Neural crest cell (in vitro differentiated cells): Measurements from ENCODE around the gene ZDHHC8. TPM values are rescaled to one million over a fixed set of nuclear protein-coding genes. Genes with fewer than 3 reads are reported as not detected.

Experiments
- DNase-seq: peaks from one replicate; pipeline ENCODE4 v3.0.0; 2021; ENCODE audit warnings: low read depth, mixed read lengths, low spot score
- H3K27ac Mint-ChIP-seq: one replicate; pipeline ENCODE4 v1.8.0; 2021; ENCODE audit warnings: mild to moderate bottlenecking, mixed read lengths; ENCODE audit not compliant: unreplicated experiment
- H3K27me3 Mint-ChIP-seq: 2 replicates; pipeline ENCODE4 v1.8.0; 2021; ENCODE audit warnings: low read depth, mild to moderate bottlenecking, mixed read lengths
- H3K36me3 Mint-ChIP-seq: 2 replicates; pipeline ENCODE4 v1.8.0; 2021; ENCODE audit warnings: low read depth, mild to moderate bottlenecking, mixed read lengths
- H3K4me1 Mint-ChIP-seq: 2 replicates; pipeline ENCODE4 v1.8.0; 2021; ENCODE audit warnings: mixed read lengths
- H3K4me3 Mint-ChIP-seq: one replicate; pipeline ENCODE4 v1.8.0; 2021; ENCODE audit warnings: mild to moderate bottlenecking, mixed read lengths
- H3K9me3 Mint-ChIP-seq: 2 replicates; pipeline ENCODE4 v1.8.0; 2021; ENCODE audit warnings: mixed read lengths
- CTCF ChIP-seq: fragments of 200-600 bp; sonication (generic); conservative IDR thresholded peaks from 2 replicates; pipeline ENCODE4 v1.5.0; 2021; ENCODE audit warnings: antibody characterized with exemption, mild to moderate bottlenecking
- total RNA-seq: library from RNA; stranded (reverse); gene quantifications from 2 replicates; pipeline ENCODE4 v1.2.1, GENCODE V29; 2021

The ZDHHC8 gene
- total RNA-seq, 1 donor from 2014 or later: 98.9 TPM

- no peak overlapping the region for H3K27ac Mint-ChIP-seq
- no peak for DNase-seq
- no peak for TF ChIP-seq CTCF
- no peaks in the 10 kb centered on the region for H3K9me3 Mint-ChIP-seq
- H3K27me3 Mint-ChIP-seq: no peaks in the 10 kb centered on the region
- H3K36me3 Mint-ChIP-seq: no peaks in the 10 kb centered on the region
- peaks cover 16% of the 10 kb centered on the region for H3K4me1 Mint-ChIP-seq
- no peak overlapping the region for H3K4me3 Mint-ChIP-seq
Measured at GRCh38 chr22:20149257-20150250, 17.9 kb downstream of the ZDHHC8 start.

GRCh38 chr22:20150381-20151275 is 19.0 kb downstream of the ZDHHC8 start, which contains the start of gene CCDC188:
Gene CCDC188 (minus strand): TSS chr22:20151055. CDS start chr22:20150986, 69 bp downstream.
- Mint-ChIP-seq H3K4me3 (peak within 1 kb of the TSS; percentile 38), H3K27me3 (no peaks in the 10 kb centered on the region), H3K9me3 (no peaks in the 10 kb centered on the region), H3K4me1 (peaks cover 21% of the 10 kb centered on the region), H3K27ac (no peak within 1 kb of the TSS), H3K36me3 (no peaks in the 10 kb centered on the region)
- no peak for DNase-seq
- TF ChIP-seq CTCF: no peak

- no peak for DNase-seq
- H3K9me3 Mint-ChIP-seq: no peaks in the 10 kb centered on the region
Measured at GRCh38 chr22:20151276-20151588, 19.6 kb downstream of the ZDHHC8 start.

GRCh38 chr22:20152464-20152890 is 20.9 kb downstream of the ZDHHC8 start:
- no peak overlapping the region for H3K4me3 Mint-ChIP-seq
- peaks cover 28% of the 10 kb centered on the region for H3K4me1 Mint-ChIP-seq
- no peaks in the 10 kb centered on the region for H3K9me3 Mint-ChIP-seq
- DNase-seq: no peak
- no peak for TF ChIP-seq CTCF
- no peaks in the 10 kb centered on the region for H3K36me3 Mint-ChIP-seq
- H3K27ac Mint-ChIP-seq: no peak overlapping the region
- no peaks in the 10 kb centered on the region for H3K27me3 Mint-ChIP-seq

More at GRCh38 chr22:20151276-20151588, 19.6 kb downstream of the ZDHHC8 start:
- H3K36me3 Mint-ChIP-seq: no peaks in the 10 kb centered on the region
- H3K27ac Mint-ChIP-seq: no peak overlapping the region
- H3K4me1 Mint-ChIP-seq: peaks cover 23% of the 10 kb centered on the region
- H3K4me3 Mint-ChIP-seq: peak overlapping the region; percentile 38
- TF ChIP-seq CTCF: no peak
- H3K27me3 Mint-ChIP-seq: no peaks in the 10 kb centered on the region

GRCh38 chr22:20153945-20154344 is 22.3 kb downstream of the ZDHHC8 start:
- Mint-ChIP-seq H3K36me3 (no peaks in the 10 kb centered on the region), H3K27ac (peak overlapping the region; percentile 72)

More at GRCh38 chr22:20153945-20154344, 22.3 kb downstream of the ZDHHC8 start:
- no peaks in the 10 kb centered on the region for H3K9me3 Mint-ChIP-seq
- no peak overlapping the region for H3K4me3 Mint-ChIP-seq
- no peak for DNase-seq
- peaks cover 28% of the 10 kb centered on the region for H3K4me1 Mint-ChIP-seq
- H3K27me3 Mint-ChIP-seq: no peaks in the 10 kb centered on the region
- peak; percentile 25 for TF ChIP-seq CTCF
